ENCODE measurements around the gene MRPS25.
"Not testable (repeated sequence)": the region's sequence is repeated elsewhere in the genome, so short reads cannot be mapped to it uniquely, and the experiment has no call there.

Gene MRPS25

DNA sequence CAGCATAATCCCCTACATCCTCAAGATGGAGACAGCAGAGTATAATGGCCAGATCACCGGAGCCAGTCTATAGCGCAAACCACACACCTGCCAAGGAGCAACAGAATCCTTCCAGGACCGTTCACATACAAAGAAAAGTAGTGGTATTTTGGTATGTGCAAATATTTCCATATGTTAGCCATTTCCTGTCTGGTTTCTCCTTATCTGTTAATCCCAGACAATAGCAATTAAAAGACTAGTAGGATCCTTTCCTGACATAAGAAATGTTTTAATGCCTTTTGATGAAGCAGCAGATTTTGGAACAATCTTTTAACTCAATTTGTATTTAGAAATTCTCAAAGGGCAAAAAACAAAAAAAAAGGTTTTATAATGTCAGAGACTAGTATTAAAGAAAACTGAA is 22.2 kb downstream of the MRPS25 start:
- no peak for DNase-seq

DNA sequence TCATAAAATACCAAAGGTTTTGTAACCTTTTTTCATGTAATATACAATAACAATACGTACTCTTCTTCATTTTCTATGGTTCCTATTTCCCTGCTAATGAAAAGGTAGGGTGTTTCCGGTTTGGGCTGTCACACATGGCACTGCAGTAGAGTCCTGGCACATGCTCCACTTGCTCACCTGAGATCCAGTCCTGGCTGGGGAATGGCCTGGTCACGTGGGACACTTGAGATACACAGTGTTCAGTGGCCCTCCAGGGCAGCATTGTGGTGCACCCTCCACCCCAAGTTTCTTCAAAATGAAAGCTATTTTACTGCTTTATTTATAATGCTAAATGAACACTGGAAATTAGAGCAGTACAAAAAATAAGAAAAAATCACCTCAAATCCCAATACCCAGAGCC is 23.2 kb downstream of the MRPS25 start:
- no peak for DNase-seq

DNA sequence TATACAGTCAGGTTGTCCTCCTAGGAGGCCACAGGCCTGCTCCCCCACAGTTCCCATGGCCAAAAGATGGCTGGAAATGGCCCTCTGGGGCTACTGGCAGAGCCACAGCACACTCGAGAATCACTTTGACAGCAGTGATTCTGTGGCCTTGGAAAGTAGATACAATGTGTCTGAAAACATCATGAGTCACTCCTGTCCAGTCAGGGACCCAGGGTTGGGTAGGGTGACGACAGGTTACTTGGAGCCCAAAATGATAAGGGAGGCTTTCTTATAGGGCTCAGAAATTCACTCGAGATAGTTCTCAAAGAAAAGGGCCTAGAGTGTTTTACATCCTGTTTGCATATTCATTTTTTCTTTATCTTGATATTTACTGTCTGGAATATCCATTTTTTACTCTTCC is 24.3 kb downstream of the MRPS25 start:
- DNase-seq = no peak

DNA sequence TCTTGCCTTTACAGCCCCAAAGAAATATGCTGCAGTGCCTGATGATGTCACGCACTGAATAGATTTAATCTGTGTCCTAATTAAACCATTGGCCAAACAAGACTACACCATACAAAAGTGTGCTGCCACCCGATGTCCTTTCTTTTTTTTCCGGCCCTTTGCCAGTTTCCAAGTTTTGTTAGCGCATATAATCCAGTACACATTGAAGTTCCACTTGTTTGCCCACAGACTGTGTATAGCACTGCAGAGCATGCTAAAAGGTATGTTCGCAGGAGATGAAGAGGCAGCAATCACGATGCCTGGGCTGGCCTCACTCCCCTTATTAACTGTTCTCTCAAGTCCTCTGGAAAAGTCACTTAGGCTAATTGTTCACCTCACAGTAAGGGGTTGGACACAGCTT is 26.8 kb downstream of the MRPS25 start:
- no peak for DNase-seq

DNA sequence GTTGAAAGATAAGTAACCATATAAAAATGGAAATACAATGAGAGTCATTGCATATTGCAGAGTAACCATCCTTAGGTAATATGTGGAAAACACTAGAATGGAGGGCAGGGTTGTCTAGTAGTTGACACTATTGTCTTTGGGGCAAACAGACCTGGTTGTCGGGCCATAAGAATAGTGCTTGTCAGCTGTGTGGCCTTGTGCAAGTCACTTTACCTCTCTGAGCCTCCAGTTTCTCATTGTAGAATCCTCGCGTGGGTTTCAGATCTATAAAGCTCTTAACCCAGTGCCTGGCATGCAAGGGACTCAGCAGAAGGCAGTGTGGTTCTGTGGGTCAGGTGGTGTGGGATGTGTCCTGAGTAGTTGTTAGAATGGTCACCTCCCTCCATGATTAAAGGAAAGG is 32.0 kb downstream of the MRPS25 start:
- no peak for DNase-seq

DNA sequence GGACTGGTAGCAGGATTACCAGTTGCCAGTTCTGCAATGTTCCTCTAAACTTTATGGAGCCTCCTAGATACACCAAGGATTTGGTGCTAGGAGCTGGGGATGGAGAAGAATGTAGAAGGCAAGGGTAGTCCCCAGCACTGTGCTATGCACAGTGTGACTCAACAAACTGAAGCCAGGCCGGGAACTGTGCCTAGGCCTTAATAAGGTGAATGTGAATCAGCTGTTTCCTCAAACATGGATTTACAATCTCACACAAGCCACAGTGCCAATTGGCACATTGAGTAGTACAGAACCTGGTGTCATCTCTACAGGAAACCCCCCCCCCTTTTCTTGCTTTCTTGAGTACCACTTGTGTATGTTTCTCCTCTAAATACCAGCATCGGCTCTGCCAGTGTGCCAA is 32.5 kb downstream of the MRPS25 start:
- DNase-seq = no peak

DNA sequence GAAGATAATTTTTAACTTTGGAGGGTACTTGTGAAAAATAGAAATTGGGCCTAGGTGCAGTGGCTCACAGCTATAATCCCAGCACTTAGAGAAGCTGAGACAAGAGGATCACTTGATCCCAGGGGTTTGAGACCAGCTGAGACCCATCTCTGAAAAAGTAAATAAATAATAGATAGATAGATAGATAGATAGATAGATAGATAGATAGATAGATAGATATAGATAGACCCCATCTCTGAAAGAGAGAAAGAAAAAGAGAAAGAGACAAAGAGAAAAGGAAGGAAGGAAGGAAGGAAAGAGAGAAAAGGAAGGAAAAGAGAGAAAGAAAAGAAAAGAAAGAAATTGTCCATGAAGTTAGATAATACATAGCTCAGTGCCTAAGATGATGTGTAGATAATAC is 35.5 kb downstream of the MRPS25 start:
- DNase-seq = no peak

DNA sequence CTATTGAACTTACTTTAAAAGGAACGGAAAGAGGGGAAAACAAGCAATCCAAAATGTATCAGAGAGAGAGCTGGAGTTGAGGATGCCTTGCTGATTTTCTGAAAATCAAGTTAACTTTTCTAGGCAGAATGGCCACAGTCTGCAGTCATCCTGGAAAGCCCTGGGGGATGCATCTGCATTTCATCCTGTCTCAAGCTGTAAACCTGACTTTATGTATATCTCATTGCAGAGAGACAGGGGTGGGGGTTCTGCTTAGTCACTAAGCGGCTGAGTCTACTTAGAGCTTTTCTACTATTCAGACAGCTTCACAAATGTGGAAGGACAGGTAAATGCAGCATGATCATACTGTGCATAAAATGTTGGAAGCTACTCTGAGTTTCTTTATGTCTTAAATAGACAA is 41.4 kb downstream of the MRPS25 start:
- no peak for DNase-seq

DNA sequence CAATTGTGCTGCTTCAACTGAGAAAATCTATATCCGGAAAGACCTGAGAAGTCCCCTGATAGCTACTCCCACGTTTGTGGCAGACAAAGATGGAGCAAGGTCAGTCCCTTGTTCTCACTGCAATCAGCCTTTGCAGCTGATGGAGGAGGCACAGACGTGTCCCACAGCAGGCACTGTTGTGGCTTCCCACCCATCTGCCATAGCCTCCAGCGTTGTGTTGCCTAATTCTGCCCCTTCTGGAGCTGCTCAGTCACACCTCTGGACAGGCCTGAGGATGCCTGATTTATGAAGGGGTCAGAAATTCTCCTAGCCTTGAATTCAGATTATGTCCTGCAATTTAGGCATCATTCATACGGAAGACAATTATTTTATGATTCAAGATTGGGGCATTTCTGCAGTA is 41.9 kb downstream of the MRPS25 start:
- DNase-seq = no peak

DNA sequence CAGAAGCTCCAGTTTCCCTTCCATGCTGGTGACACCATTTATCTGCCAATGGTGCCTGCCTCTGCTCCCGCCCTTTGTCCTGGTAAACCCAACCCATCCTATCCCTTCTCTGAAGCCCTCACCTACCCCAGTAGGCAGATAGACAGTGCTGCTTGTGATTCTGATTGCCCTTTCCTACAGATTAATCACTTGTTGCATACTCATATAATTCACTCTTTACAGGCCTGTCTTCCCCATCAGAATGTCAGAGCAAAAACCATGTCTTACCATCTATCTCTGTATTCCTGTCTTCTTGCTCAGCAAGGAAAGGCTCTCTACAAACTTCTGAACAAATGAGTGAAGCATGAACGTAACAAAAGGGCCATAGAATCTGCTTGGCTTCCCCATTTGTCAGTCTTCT is 47.9 kb downstream of the MRPS25 start:
- no peak for DNase-seq

DNA sequence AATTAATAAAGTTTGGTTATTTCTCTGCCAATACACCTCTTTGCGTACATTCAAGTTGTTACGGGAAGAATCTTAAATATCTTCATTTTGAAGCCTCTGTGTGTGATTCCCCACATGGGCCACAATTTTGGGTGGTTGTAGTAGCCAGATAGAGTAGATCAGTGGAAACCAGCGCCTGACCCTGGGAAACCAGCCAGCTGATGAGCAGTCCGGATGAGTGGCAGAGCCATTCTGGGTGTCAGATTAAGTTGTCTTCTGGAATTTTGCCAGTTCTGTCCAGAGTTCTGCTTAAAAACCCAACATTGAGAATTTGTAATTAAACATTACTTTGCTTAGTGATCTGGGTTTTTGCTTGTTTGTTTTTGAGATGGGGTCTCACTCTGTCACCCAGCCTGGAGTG is 49.7 kb downstream of the MRPS25 start:
- no peak for DNase-seq

DNA sequence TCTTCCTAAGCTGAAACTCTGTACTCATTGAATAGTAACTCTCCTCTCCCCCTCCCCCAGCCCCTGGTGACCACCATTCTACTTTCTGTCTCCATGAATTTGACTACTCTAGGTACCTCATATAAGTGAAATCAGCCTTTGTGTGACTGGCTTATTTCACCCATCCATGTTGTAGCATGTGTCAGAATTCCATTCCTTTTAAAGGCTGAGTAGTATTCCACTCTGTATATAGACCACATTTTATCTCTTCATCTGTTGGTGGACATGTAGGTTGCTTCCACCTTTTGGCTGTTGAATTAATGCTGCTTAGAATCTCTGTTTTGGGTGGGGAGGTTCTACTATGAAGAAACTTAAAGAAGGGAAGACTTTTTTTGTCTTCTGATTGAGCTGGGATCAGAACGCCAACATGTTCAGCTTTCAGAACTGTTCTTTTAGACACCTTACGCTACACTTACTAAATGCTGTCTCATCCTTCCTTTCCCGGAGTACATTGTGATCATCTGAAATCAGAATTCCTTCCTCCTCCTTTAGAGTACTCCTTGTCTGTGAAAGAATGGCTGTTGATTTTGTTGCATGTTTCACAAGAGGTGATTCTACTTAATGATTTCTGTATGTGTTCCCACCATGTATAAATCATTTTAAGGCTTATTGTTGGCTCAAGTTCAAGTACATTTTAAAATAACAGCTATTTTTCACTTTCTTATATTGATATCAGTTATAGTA is 50.3 kb downstream of the MRPS25 start:
- DNase-seq = no peak

DNA sequence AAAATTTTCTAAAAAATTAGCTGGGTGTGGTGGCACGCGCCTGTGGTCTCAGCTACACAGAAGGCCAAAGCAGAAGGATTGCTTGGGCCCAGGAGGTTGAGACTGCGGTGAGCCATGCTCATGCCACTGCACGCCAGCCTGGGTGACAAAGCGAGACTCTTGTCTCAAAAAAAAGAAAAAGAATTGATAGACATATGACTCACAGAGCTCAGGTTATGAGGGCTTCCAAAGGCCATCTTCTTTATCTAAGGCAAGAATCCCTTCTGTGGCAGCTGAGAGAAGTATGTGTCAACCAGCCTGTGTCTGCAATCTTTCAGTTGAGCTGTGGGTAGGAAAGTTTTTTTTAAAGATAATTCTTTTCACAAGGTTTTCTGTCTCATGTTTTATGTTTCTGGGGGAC is 53.9 kb downstream of the MRPS25 start:
- peak; percentile 21 for DNase-seq

DNA sequence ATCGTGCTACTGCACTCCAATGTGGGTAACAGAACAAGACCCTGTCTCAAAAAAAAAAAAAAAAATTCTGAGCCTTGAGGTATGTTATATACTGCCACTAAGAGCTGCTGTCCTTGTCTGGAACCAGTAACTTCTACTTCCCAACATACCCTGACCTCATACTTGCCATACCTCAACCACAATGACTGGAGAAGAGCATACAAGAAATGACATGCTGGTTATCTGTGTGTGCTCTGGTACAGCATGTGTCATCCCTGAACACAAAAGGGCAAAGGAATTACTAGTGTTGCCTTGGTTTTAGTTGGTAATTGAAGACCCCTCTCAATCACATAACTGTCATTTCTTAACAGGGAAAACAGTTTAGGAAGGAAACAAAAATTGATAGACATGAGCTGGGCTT is 54.5 kb downstream of the MRPS25 start:
- no peak for DNase-seq

DNA sequence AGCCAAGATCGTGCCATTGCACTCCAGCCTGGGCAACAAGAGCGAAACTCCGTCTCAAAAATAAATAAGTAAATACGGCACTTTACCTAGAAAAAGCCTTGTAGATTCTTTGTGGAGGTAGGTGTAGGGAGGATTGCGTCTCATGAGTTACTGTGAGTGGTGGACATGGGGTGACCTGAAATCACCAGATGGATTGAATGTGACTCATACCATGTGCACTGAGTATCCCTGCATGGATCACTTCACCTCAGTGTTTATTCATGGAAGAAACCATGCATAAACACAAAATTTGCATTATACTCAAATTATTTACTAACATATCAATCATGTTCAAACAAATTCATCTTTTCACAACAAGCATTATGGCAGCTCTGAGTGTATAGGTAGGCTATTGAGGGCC is 55.9 kb downstream of the MRPS25 start:
- DNase-seq = no peak

DNA sequence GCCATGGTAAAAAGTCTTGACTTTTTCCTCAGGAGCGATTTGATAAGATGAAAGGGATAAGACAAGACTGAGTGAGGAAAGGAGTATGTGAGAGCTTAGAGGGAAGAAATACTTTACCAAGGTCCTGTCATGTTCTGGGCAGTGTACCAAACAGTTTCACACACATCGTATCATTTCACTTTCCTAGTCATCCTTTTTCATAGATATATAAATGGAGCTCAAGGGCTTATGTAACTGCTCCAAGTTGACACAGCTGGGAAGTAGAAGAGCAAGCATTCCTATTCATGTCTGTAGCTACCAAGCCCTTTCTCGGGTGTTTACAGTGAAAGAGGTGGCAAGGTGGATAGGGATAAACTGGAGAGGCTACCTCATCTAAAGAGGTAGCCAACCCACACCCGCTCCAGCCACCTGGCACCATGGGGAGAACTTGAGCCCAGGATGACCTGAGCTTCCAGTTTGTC is 57.4 kb downstream of the MRPS25 start:
- no peak for DNase-seq

DNA sequence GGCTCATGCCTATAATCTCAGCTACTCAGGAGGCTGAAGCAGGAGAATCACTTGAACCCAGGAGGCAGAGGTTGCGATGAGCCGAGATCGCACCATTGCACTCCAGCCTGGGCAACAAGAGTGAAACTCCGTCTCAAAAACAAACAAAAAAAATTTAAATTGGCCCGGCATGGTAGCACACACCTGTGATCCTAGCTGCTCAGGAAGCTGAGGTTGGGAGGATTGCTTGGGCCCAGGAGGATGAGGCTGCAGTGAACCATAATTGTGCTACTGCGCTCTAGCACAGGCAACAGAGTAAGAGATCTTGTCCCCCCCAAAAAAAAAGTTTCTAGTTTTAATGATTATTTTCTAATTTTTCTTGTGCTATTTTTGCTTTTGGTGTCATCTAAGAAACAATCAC is 65.9 kb downstream of the MRPS25 start:
- DNase-seq = not testable (repeated sequence)
